ENCODE measurements around the gene ZNF644.

The ZNF644 gene

DNA sequence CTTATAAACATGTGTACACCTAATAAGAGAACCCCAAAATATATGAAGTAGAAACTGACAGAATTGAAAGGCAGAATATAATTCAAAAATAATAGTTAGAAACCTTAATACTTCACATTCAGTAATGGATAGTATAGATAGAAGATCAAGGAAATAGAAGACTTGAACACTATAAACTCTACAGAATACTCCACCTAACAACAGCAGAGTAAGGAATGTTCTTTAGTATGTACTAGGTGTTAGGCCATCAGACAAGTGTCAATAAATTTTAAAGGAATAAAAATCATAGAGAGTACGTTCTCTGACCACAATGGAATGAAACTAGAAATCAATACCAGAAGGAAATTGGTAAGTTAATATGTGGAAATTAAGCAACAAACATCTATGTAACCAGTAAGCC lies 16.6 kb downstream of the ZNF644 start:
- no peak overlapping the region for H3K4me3 ChIP-seq (ENCODE audit: low read length)
- DNase-seq (ENCODE audit: low read depth): no peak
- TF ChIP-seq, protein P1, sequence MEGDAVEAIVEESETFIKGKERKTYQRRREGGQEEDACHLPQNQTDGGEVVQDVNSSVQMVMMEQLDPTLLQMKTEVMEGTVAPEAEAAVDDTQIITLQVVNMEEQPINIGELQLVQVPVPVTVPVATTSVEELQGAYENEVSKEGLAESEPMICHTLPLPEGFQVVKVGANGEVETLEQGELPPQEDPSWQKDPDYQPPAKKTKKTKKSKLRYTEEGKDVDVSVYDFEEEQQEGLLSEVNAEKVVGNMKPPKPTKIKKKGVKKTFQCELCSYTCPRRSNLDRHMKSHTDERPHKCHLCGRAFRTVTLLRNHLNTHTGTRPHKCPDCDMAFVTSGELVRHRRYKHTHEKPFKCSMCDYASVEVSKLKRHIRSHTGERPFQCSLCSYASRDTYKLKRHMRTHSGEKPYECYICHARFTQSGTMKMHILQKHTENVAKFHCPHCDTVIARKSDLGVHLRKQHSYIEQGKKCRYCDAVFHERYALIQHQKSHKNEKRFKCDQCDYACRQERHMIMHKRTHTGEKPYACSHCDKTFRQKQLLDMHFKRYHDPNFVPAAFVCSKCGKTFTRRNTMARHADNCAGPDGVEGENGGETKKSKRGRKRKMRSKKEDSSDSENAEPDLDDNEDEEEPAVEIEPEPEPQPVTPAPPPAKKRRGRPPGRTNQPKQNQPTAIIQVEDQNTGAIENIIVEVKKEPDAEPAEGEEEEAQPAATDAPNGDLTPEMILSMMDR (conservative IDR thresholded peaks at IDR 0.05; ENCODE audit: low read depth, low read length): no peak

DNA sequence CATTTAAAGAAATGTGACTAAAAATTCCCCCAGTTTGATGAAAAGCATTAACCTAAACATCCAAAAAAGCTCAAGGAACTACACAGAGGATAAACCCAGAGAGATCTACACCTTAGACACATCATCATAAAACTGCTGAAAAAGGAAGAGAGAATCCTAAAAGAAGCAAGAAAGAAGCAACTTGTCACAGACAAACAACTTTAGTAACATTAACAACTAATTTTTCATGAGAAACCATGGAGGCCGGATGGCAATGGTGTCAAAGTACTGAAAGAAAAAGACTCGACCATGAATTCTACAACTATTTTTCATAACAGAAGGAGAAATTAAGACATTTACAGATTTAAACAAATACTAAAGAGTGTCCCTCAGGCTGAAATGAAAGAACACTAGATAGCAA lies 17.7 kb downstream of the ZNF644 start:
- TF ChIP-seq, protein P1 (conservative IDR thresholded peaks at IDR 0.05; ENCODE audit: low read depth, low read length): no peak
- H3K4me3 ChIP-seq (ENCODE audit: low read length): no peak overlapping the region
- no peak for DNase-seq (ENCODE audit: low read depth)

DNA sequence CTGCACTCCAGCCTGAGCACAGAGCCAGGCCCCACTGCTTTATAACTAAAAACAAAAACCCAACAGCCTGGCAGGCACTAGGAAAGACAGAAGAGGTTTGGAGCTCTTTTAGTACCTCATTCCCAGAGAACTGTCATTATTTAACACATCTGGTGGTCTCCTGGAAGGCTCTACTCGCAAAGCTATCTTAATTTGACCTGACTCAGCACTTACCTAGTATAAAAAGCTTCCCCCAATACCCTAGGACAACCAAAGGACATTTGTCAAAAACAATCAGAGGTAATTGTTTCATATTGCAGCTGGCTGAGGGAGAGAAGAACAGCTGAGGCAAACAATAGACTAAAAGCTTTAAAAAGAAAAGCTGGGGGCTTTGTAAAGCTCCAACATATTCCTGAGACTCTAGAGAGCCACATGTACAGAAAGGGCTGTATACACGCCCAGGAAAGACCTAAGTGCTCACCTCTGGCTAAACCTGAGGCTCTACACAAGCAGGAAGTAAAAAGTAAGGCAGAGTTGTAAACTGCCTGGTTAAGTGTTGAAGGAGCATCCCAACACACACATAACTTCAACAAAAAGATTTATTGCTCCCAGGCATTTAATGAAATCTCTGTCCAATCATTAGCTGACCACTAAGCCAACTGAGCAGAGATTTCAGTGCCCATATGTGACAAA lies 25.0 kb downstream of the ZNF644 start:
- TF ChIP-seq, protein P1 (conservative IDR thresholded peaks at IDR 0.05; ENCODE audit: low read depth, low read length): no peak

DNA sequence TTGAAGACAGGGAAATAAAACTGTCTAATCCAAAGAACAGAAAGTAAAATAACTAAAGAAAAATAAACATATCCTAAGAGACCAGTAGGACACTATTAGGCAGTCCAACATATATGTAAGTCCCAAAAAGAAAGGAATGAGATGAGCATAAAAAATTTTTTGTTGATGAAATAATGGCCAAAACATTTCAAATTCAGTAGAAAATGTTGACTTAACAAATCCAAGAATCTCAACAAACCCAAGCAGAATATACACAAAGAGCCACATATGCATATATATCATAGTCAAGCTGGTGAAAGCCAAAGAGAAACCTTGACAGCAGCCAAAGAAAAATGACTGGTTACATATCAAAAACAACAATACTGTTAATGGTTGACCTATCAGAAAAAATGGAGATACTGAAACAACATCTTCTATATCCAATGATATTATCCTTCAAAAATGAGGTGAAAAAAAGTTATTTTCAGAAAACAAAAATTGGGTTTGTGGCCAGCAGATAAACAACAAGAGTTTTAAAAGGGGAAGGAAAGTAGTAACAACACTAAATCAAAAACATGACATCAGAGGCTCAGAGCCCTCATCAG lies 26.4 kb downstream of the ZNF644 start:
- DNase-seq (ENCODE audit: low read depth): no peak
- H3K4me3 ChIP-seq (ENCODE audit: low read length): no peak overlapping the region
- TF ChIP-seq, protein P1 (conservative IDR thresholded peaks at IDR 0.05; ENCODE audit: low read depth, low read length): no peak

More for the DNA sequence above, 25.0 kb downstream of the ZNF644 start:
- H3K4me3 ChIP-seq (ENCODE audit: low read length): no peak overlapping the region
- no peak for DNase-seq (ENCODE audit: low read depth)

DNA sequence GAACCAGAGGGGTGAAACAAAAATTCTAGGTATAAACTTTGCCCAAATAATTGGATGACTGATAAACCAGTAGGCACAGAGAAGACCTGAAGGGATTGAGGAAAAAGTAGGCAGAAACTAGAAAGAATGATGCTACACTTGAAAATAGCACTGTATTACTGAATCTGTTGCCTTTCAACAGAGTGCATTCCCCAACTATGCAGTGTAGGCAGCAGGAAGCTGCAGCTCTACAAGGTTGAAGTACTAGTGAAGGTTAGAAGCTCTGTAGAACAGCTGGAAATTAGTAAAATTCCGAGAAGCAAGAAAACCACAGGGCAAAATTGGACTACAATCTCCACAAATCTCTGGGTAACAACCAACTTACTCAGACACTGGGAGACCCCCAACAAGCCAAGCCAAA lies 27.4 kb downstream of the ZNF644 start:
- DNase-seq (ENCODE audit: low read depth): no peak
- H3K4me3 ChIP-seq (ENCODE audit: low read length): no peak overlapping the region
- TF ChIP-seq, protein P1 (conservative IDR thresholded peaks at IDR 0.05; ENCODE audit: low read depth, low read length): no peak

DNA sequence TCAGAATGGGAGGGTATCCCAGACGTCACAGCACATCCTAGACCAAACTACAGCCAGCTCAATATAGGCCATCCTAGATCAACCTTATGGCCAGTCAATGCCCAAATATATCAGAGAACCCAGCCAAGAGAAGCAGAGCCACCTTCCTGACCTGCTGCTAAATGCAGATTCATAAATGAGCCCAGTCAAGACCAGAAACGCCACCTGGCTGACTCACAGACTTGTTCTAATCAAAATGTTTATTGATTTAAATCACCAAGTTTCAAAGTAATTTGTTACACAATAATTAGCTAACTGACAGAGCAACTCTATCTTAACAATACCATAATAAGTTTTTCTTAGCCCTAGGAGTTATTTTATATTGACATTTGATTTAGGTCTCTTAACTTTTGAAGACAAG lies 28.6 kb downstream of the ZNF644 start:
- H3K4me3 ChIP-seq (ENCODE audit: low read length): no peak overlapping the region
- no peak for DNase-seq (ENCODE audit: low read depth)
- TF ChIP-seq, protein P1 (conservative IDR thresholded peaks at IDR 0.05; ENCODE audit: low read depth, low read length): no peak

DNA sequence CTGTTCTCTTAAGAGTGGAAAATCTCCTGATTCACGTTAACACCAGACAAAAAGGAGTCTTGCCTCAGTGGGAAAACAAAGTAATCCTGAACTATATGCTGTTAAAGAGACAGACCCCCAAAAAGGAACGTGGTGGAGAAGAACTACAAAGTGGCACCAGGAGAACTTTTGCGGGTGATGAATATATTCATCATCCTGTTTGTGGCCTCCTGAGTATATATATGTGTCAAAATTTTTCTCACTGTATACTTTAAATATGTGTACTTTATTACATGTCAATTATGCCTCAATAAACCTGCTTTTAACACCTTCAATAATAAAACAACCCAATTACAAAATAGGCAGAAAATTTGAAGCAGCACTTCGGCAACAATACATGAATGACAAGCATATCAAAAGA lies 31.1 kb downstream of the ZNF644 start:
- TF ChIP-seq, protein P1 (conservative IDR thresholded peaks at IDR 0.05; ENCODE audit: low read depth, low read length): no peak
- DNase-seq (ENCODE audit: low read depth): no peak
- no peak overlapping the region for H3K4me3 ChIP-seq (ENCODE audit: low read length)
